ENCODE results near the gene PLIN1. TPM values are rescaled to one million over a fixed set of nuclear protein-coding genes. Genes with fewer than 3 reads are reported as not detected.

PLIN1 gene
- total and polyA plus RNA-seq, 2 experiments from 2014 or later = 0.21 to 0.90 TPM

GRCh38 chr15:89704411-89704810, 25.2 kb upstream of the PLIN1 start:
- H4K20me1 ChIP-seq (replicated peaks; ENCODE audit: insufficient read depth) = no peaks in the 10 kb centered on the region
- no peak for ATAC-seq

More at GRCh38 chr15:89704411-89704810, 25.2 kb upstream of the PLIN1 start:
- H3K4me3 ChIP-seq = no peak overlapping the region
- Mint-ChIP-seq H3K4me3 (no peak overlapping the region), H3K4me1 (no peaks in the 10 kb centered on the region), H3K27ac (no peak overlapping the region), H3K36me3 (ENCODE audit: low read depth) (no peaks in the 10 kb centered on the region), H3K27me3 (ENCODE audit: insufficient read depth, low read depth, poor library complexity) (peaks cover 3% of the 10 kb centered on the region), H3K9me3 (no peaks in the 10 kb centered on the region)
- DNase-seq (ENCODE audit: low spot score) = no peak
- no peaks in the 10 kb centered on the region for H3K36me3 ChIP-seq (ENCODE audit: insufficient read depth)
- no peak for TF ChIP-seq NANOG (IDR thresholded peaks at IDR 0.05; ENCODE audit: borderline replicate concordance)
- TF ChIP-seq ZNF462 (CRISPR knock-in tag; IDR thresholded peaks at IDR 0.05) = no peak
- TF ChIP-seq POLR2AphosphoS5 (IDR thresholded peaks at IDR 0.05; ENCODE audit: low read depth) = no peak
- TF ChIP-seq EZH2 (IDR thresholded peaks at IDR 0.05; ENCODE audit: low read depth, unreplicated experiment) = no peak
- TF ChIP-seq CTCF (conservative IDR thresholded peaks at IDR 0.05; ENCODE audit: low read depth in 2 of 2) = no peak
- TF ChIP-seq STAT1 (IDR thresholded peaks at IDR 0.05; ENCODE audit: unreplicated experiment) = no peak
- TF ChIP-seq REST (IDR thresholded peaks at IDR 0.05; ENCODE audit: unreplicated experiment) = no peak
- TF ChIP-seq EZH2phosphoT487 (IDR thresholded peaks at IDR 0.05; ENCODE audit: unreplicated experiment) = no peak
- TF ChIP-seq ZNF331 (CRISPR knock-in tag; IDR thresholded peaks at IDR 0.05; ENCODE audit: low read depth) = no peak
- TF ChIP-seq ETS1 (IDR thresholded peaks at IDR 0.05) = no peak
- no peak for TF ChIP-seq ZNF114 (CRISPR knock-in tag; IDR thresholded peaks at IDR 0.05)
- no peak for TF ChIP-seq JUNB (IDR thresholded peaks at IDR 0.05; ENCODE audit: unreplicated experiment)
- TF ChIP-seq CREB1 (CRISPR knock-in tag; IDR thresholded peaks at IDR 0.05; ENCODE audit: low read depth) = no peak
- H3K9me2 ChIP-seq (ENCODE audit: insufficient read depth) = no peaks in the 10 kb centered on the region
- no peak overlapping the region for H3K27ac ChIP-seq (ENCODE audit: low read depth)
- H3K4me1 ChIP-seq (ENCODE audit: insufficient read depth) = no peaks in the 10 kb centered on the region
- H3K4me2 ChIP-seq = no peak overlapping the region
- H3F3A ChIP-seq (replicated peaks; ENCODE audit: low read depth) = no peaks in the 10 kb centered on the region
- no peaks in the 10 kb centered on the region for H3K27me3 ChIP-seq (ENCODE audit: insufficient read depth)
- no peaks in the 10 kb centered on the region for H3K79me2 ChIP-seq (replicated peaks; ENCODE audit: insufficient read depth)
- no peak overlapping the region for H2AFZ ChIP-seq

Measured in GM23338 (cell line).